ENCODE results near the gene HBEGF.

Gene HBEGF

DNA sequence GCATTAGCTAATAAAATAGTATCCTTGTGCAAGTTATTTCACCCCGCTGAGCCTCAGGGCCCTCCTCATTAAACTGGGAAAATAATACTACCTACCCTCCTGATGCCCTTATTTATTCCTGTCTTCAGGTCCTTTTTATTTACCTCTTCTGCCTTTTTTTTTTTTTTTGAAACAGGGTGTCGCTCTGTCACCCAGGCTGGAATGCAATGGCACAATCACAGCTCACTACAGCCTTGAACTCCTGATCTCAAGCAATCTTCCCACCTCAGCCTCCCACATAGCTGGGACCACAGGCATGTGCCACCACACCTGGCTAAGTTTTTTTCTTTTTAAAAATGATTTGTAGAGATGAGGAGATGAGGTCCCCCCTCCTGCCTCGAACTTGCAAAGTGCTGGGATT, 20.9 kb downstream of the HBEGF start:
- Histone ChIP-seq H3K9me3 (ENCODE audit: insufficient read depth, low read length, severe bottlenecking) (no peaks in the 10 kb centered on the region), H3K36me3 (ENCODE audit: insufficient read depth, low read length) (no peaks in the 10 kb centered on the region), H3K27ac (ENCODE audit: low read length) (no peak overlapping the region), H3K4me3 (ENCODE audit: low read depth in 1 of 2, low read length in 2 of 2) (no peak overlapping the region), H3K79me2 (ENCODE audit: insufficient read depth, low read length) (no peaks in the 10 kb centered on the region), H2AFZ (ENCODE audit: low read depth, low read length) (no peak overlapping the region), H4K20me1 (ENCODE audit: insufficient read depth, low read length) (no peaks in the 10 kb centered on the region), H3K4me1 (ENCODE audit: insufficient read depth, low read length) (no peaks in the 10 kb centered on the region), H3K9ac (ENCODE audit: low read depth, low read length) (no peak overlapping the region), H3K4me2 (ENCODE audit: insufficient read depth, low read length) (no peak overlapping the region), H3K27me3 (ENCODE audit: insufficient read depth, low read length, poor library complexity) (peaks cover 6% of the 10 kb centered on the region)
- ATAC-seq (ENCODE audit: insufficient read depth, low read depth) (no peak), DNase-seq (no peak)
- TF ChIP-seq CTCF (IDR thresholded peaks at IDR 0.05; ENCODE audit: borderline replicate concordance, extremely low read depth, low read length, poor library complexity, severe bottlenecking) (no peak), EZH2 (IDR thresholded peaks at IDR 0.05; ENCODE audit: borderline replicate concordance, low read depth, low read length, severe bottlenecking) (no peak)

DNA sequence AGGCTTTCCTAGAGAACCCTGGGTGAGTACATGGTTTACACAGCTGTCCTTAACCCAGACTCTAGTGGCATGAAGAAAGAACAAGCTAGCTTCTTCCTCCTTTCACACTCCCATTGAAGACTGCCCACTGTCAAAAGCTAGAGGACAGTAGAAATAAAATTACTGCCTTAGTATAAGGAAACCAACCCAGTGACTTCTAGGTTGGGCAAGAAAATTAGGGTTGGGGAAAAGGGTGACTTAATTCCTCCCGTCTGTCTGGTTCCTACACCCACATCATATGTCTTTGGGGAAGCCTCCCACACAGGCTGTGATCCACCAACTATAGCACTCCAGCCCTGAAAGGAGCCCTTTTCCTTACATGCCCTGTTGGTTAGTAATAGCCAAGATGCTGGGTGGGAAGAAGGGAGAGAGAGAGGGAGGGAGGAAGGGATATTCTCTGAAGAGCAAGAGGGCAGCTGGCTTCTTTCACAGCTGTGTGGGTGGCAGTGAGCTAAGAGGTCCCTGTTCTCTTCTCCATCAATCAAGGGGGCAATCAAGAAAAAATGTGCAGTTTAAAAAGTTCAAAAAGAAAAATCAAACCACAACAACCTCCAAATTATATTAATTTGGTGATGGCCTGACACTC, 21.7 kb downstream of the HBEGF start:
- Histone ChIP-seq H3K4me1 (ENCODE audit: insufficient read depth, low read length) (no peaks in the 10 kb centered on the region), H4K20me1 (ENCODE audit: insufficient read depth, low read length) (no peaks in the 10 kb centered on the region), H3K79me2 (ENCODE audit: insufficient read depth, low read length) (no peaks in the 10 kb centered on the region), H3K4me3 (ENCODE audit: low read depth in 1 of 2, low read length in 2 of 2) (no peak overlapping the region), H3K27ac (ENCODE audit: low read length) (no peak overlapping the region), H3K4me2 (ENCODE audit: insufficient read depth, low read length) (no peak overlapping the region), H3K36me3 (ENCODE audit: insufficient read depth, low read length) (no peaks in the 10 kb centered on the region), H2AFZ (ENCODE audit: low read depth, low read length) (no peak overlapping the region), H3K9me3 (ENCODE audit: insufficient read depth, low read length, severe bottlenecking) (no peaks in the 10 kb centered on the region), H3K27me3 (ENCODE audit: insufficient read depth, low read length, poor library complexity) (peaks cover 6% of the 10 kb centered on the region), H3K9ac (ENCODE audit: low read depth, low read length) (no peak overlapping the region)
- TF ChIP-seq CTCF (IDR thresholded peaks at IDR 0.05; ENCODE audit: borderline replicate concordance, extremely low read depth, low read length, poor library complexity, severe bottlenecking) (no peak), EZH2 (IDR thresholded peaks at IDR 0.05; ENCODE audit: borderline replicate concordance, low read depth, low read length, severe bottlenecking) (no peak)
- DNase-seq: no peak
- no peak for ATAC-seq (ENCODE audit: insufficient read depth, low read depth)

- TF ChIP-seq CTCF (IDR thresholded peaks at IDR 0.05; ENCODE audit: borderline replicate concordance, extremely low read depth, low read length, poor library complexity, severe bottlenecking) (no peak), EZH2 (IDR thresholded peaks at IDR 0.05; ENCODE audit: borderline replicate concordance, low read depth, low read length, severe bottlenecking) (no peak)
- Histone ChIP-seq H3K27ac (ENCODE audit: low read length) (no peak overlapping the region), H3K4me2 (ENCODE audit: insufficient read depth, low read length) (no peak overlapping the region), H3K9me3 (ENCODE audit: insufficient read depth, low read length, severe bottlenecking) (no peaks in the 10 kb centered on the region), H3K79me2 (ENCODE audit: insufficient read depth, low read length) (no peaks in the 10 kb centered on the region), H3K4me3 (ENCODE audit: low read depth in 1 of 2, low read length in 2 of 2) (no peak overlapping the region), H3K4me1 (ENCODE audit: insufficient read depth, low read length) (no peaks in the 10 kb centered on the region), H4K20me1 (ENCODE audit: insufficient read depth, low read length) (no peaks in the 10 kb centered on the region), H3K27me3 (ENCODE audit: insufficient read depth, low read length, poor library complexity) (peaks cover 6% of the 10 kb centered on the region), H3K36me3 (ENCODE audit: insufficient read depth, low read length) (no peaks in the 10 kb centered on the region), H3K9ac (ENCODE audit: low read depth, low read length) (no peak overlapping the region), H2AFZ (ENCODE audit: low read depth, low read length) (no peak overlapping the region)
- ATAC-seq (ENCODE audit: insufficient read depth, low read depth): no peak
- DNase-seq: no peak
Observed at GRCh38 chr5:140324041-140324600, 22.3 kb downstream of the HBEGF start.

Measured in DND-41 (cell line).